WTC11 (cell line): ENCODE measurements around the gene SBNO1.

ENCODE experiments used
- CBFB ChIP-seq: sonication (generic); formaldehyde crosslinking; IDR thresholded peaks from 2 replicates; pipeline ENCODE4 v1.8.1; 2022; ENCODE audit warnings: mild to moderate bottlenecking, low read depth, missing genetic modification reagents
- CTCF ChIP-seq: fragments of 200-600 bp; IDR thresholded peaks from 2 replicates; pipeline ENCODE4 v1.8.0; 2022; ENCODE audit warnings: antibody characterized with exemption
- KAT7 ChIP-seq: sonication (generic); formaldehyde crosslinking; IDR thresholded peaks from 2 replicates; pipeline ENCODE4 v1.8.1; 2023; ENCODE audit warnings: missing genetic modification reagents, mild to moderate bottlenecking, borderline replicate concordance
- PREB ChIP-seq: sonication (generic); formaldehyde crosslinking; IDR thresholded peaks from 2 replicates; pipeline ENCODE4 v1.8.1; 2022; ENCODE audit warnings: mild to moderate bottlenecking, missing genetic modification reagents, moderate library complexity, borderline replicate concordance
- ZNF512 ChIP-seq: sonication (generic); formaldehyde crosslinking; IDR thresholded peaks from 2 replicates; pipeline ENCODE4 v1.8.1; 2022; ENCODE audit warnings: missing genetic modification reagents, borderline replicate concordance

GRCh38 chr12:123264642-123265041 lies 100.0 kb downstream of the SBNO1 start:
- TF ChIP-seq CTCF: no peak
- TF ChIP-seq KAT7 (CRISPR knock-in tag): no peak
- TF ChIP-seq ZNF512: no peak
- no peak for TF ChIP-seq PREB (CRISPR knock-in tag)
- TF ChIP-seq CBFB: no peak
